GM12873 (cell line): ENCODE measurements around the gene SLC23A2.

Experiments
- TF ChIP-seq, protein P1 (sequence below): IDR thresholded peaks from 2 replicates; pipeline ENCODE4 v1.5.1; 2012; ENCODE audit warnings: low read depth, mild to moderate bottlenecking, moderate library complexity, low read length, control low read depth; ENCODE audit not compliant: insufficient read depth; ENCODE audit errors: missing control alignments

SLC23A2 gene

DNA sequence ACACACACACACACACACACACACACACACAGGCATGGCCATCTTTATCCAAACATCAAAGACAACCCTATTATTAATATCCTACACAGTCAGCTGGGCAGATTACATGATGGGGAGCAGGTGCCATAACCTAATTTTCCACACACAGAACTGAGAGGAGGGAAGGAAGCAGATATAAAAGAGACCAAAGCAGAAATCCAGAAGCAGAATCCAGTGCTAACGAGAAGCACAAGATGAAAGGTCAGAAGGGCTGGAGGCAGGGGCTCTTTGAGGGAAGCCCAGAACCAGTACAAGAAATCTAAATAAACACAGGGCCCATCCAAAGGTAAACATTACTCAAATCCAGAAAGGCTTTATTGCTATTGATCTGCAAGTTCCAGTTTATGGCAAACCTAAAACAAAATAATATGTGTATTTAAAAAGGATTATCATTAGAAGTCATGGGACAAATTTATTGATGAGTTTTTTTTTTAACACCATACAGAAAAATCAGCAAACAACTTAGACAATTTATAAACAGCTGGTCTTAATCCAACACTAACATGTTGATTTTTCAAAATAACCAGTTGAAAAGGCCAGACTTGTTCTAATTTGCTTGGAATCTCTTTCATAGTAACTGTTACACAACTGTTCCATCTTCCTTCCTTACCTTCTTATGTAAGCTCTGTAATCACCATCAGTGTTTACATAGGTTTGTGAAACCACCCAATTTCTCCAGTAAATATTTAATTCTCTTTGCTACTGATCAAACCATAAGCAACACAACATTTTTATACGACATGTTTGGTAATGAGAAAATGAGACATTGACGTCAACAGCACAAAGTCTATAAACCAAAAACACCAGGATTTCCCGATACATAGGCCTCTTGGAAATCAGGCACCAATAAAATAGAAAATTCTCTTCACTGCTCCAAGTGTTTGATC lies 34.2 kb downstream of the SLC23A2 start:
- TF ChIP-seq, protein P1, sequence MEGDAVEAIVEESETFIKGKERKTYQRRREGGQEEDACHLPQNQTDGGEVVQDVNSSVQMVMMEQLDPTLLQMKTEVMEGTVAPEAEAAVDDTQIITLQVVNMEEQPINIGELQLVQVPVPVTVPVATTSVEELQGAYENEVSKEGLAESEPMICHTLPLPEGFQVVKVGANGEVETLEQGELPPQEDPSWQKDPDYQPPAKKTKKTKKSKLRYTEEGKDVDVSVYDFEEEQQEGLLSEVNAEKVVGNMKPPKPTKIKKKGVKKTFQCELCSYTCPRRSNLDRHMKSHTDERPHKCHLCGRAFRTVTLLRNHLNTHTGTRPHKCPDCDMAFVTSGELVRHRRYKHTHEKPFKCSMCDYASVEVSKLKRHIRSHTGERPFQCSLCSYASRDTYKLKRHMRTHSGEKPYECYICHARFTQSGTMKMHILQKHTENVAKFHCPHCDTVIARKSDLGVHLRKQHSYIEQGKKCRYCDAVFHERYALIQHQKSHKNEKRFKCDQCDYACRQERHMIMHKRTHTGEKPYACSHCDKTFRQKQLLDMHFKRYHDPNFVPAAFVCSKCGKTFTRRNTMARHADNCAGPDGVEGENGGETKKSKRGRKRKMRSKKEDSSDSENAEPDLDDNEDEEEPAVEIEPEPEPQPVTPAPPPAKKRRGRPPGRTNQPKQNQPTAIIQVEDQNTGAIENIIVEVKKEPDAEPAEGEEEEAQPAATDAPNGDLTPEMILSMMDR, result no peak

DNA sequence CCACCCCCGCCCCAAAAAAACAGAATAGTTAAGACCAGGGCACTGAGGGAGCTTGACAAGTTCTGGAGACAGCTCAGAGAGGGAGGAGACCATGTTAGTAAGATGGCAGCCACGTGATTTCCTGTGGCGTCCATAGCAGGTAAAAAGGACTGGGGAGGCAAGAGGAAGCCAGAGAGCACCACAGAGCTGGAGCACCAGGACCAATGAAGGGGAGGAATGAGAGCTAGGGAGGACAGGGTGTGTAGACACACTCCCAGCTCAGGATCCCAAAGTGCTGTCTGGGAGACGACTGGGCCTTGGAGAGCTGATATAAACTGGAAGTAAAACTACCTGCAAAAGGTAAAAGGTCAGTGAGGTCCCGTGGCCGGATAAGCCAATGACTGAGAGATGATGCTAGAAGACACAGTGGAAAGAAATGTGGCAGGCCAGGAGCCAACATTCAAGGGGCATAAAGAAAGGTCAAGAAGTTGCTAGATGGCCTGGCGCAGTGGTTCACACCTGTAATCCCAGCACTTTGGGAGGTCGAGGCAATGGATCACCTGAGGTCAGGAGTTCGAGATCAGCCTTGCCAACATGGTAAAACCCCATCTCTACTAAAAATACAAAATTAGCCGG lies 39.0 kb downstream of the SLC23A2 start:
- TF ChIP-seq, protein P1, result no peak

DNA sequence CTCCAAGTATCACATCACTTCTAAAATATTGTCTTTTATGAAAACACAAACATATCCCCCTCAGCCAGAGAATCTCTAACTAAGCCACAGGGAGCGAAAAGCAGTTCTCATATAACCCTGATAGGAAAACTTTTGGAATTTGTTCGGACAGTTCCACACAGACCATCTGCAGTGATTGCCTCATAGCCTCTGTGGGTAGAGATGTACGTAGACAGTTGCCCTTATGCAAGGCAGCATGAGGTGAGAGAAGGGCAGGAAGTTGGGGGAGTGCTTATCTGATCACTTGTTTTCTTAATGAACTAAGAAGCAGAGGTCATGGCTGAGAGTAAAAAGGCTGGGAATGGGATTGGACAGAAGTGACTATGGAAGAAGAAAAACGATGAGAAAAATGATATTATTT lies 39.6 kb downstream of the SLC23A2 start:
- TF ChIP-seq, protein P1, result no peak

DNA sequence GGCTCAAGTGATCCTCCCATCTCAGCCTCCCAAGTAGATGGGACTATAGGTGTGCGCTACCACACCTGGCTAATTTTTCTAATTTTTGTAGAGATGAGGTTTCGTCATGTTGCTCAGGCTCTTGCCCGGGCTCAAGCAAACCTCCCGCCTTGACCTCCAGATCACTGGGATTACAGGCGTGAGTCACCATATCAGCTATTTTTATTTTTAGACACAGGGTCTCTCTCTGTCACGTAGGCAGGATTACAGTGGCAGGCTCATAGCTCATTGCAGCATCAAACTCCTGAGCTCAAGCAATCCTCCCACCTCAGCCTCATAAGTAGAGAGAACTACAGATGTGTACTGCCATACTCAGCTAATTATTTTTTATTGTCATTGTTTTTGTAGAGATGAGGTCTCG lies 41.7 kb downstream of the SLC23A2 start:
- TF ChIP-seq, protein P1, result no peak

DNA sequence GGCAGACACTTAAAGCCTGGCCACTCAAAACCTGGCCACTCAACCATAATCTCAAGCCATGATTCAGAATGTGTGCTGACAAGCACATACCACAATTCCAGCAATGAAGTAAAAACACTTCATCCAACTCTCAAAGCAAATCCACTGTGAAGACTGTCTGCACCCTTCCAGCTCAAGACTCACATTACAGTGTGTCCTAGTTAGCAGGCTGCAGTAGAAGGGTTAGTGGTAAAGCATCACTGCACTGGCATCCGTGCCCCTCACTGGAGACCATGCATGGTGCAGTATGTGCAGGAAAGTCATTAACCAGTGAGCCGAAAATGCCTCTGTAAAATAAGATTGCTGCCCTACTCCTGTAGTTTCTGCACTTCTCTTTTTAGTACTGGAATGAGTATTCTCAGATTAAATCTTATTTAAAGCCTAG lies 43.4 kb downstream of the SLC23A2 start:
- TF ChIP-seq, protein P1, result no peak

DNA sequence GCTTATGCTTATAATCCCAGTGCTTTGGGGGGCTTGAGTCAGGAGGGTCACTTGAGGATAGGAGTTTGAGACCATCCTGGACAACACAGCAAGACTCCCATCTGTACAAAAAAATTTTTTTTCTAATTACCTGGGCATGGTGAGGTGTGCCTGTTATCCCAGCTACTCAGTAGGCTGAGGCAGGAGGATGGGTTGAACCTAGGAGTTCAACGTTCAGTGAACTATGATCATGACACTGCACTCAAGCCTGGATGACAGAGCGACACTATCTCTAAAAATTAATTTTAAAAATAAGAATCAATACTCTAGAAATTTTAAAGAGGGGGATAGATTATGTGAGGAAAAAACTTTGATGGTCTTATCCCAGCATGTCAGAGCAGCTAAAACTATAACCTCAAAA lies 44.1 kb downstream of the SLC23A2 start:
- TF ChIP-seq, protein P1, result no peak

DNA sequence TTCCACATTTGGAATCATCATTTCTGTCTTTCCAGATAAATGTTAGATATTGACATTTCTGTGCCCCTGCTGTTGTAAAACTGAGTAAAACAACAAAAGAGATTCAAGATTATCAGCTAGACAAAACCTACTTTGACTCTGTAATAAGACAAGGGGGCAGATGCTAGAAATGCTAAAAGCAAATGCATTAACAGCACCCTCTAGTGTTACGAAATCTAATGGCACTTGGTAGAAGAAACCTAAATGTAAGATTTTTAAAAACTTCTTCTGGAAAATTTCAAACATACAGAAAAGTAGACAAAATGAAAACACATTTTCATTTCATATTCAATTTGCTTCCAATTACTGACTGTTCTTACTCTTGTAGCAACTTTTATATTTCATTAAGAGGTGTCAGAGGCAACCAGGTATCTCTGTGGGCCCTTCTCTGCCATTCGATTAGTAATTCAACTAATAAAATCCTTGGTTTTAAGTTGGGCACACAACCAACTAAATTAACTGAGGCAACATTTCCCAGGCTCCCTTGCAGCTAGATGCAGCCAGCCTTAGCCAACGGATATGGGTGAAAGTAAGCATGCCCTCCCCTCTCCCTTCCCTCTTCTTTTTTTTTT lies 45.0 kb downstream of the SLC23A2 start:
- TF ChIP-seq, protein P1, result peak; percentile 69
